ENCODE data around the gene PHF23. TPM values are rescaled to one million over a fixed set of nuclear protein-coding genes. Genes with fewer than 3 reads are reported as not detected.

The PHF23 gene
- total RNA-seq, 1 experiment from 2014 or later: 48.5 TPM

DNA sequence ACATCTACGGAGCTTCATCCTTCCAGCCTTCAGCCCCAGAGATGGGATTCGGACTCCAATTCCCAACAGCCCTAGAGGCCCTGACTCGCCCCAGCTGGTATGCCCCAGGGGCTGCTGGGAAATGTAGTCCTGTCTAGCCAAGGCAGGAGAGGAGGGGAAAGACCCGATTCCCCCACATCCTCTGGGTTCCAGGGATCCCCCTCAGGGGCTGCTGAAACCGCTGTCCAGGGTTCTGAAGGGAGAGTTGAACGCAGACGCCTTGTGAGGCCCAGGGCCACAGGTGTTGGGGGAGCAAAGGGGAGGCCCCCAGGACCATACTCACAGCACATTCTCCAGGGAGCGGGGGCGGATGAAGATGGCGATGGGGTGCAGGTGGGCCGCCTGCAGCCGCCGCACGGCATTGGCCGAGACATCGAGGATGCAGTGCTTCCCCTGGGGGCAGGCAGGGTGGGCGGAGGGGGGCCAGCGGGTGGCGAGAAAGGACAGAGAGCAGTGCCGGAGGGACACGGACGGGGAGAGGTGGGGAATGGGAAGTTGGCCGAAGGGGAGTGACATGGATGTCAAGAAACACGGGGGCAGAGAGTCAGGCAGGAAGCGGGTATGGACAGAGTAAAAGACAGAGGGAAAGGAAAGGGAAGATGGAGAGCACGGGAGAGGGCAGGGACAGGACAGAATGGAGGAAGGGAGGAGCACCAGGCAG lies 47.5 kb downstream of the PHF23 start:
- intact Hi-C loops (cut with micrococcal nuclease): no loop called here
- TF ChIP-seq REST (IDR thresholded peaks at IDR 0.05; ENCODE audit: low read depth) (no peak; the same call in 1 of the 2 replicates), YY1 (IDR thresholded peaks at IDR 0.05; ENCODE audit: extremely low read depth, insufficient replicate concordance, low read depth, low read length) (peak; percentile 54), FOSL1 (IDR thresholded peaks at IDR 0.05; ENCODE audit: low read depth) (peak; percentile 55; the same call in 1 of the 2 replicates), EGR1 (IDR thresholded peaks at IDR 0.05; ENCODE audit: low read depth) (no peak)
- no peak for DNase-seq (ENCODE audit: low read depth, low spot score)

More for the DNA sequence above, 47.5 kb downstream of the PHF23 start:
- ATAC-seq: peak; percentile 94
- CTCF ChIA-PET: interaction anchor here (0.6 to 1.1 kb wide), 2 partner anchors 14 to 19 kb away, joined by 3 to 5 read pairs; no protein-coding TSS in a partner anchor
- no peaks in the 10 kb centered on the region for H3K27me3 ChIP-seq (ENCODE audit: insufficient read depth, low read length)
- H3K4me3 ChIP-seq (replicated peaks in 1 of 2; ENCODE audit: low read depth in 1 of 2, low read length in 2 of 2): no peak overlapping the region
- BruUV-seq (replicated peaks): no TSS peak
- H3K9me2 ChIP-seq (ENCODE audit: insufficient read depth): no peaks in the 10 kb centered on the region
- POLR2A ChIA-PET: no interaction called here
- no peak overlapping the region for H2AFZ ChIP-seq (ENCODE audit: low read depth, low read length, poor library complexity, severe bottlenecking)
- no peaks in the 10 kb centered on the region for H3K36me3 ChIP-seq (ENCODE audit: control insufficient read depth in 1 of 2, insufficient read depth in 2 of 2, low read length in 2 of 2)
- no peak overlapping the region for H3K4me2 ChIP-seq (ENCODE audit: low read length)
- H3K27ac ChIP-seq (ENCODE audit: low read depth, low read length): no peak overlapping the region
- H4K20me1 ChIP-seq (ENCODE audit: insufficient read depth): no peaks in the 10 kb centered on the region
- no peak overlapping the region for H3K9ac ChIP-seq (ENCODE audit: low read length)
- no peaks in the 10 kb centered on the region; a peak in 1 of 4 replicates for H3K4me1 ChIP-seq (ENCODE audit: control insufficient read depth in 1 of 2, insufficient read depth in 2 of 2, low read length in 2 of 2)
- no peaks in the 10 kb centered on the region for H3K79me2 ChIP-seq (ENCODE audit: insufficient read depth, low read length)
- RAD21 ChIA-PET (ENCODE audit: low non-redundant PET in 1 of 2, low total read pairs in 2 of 2, uncharacterized antibody in 2 of 2, unreplicated experiment in 2 of 2): interaction anchor here in 1 of 2 experiments (0.6 kb wide), 1 partner anchor 174 kb away, joined by 7 read pairs; no protein-coding TSS in a partner anchor
- H3K9me3 ChIP-seq (ENCODE audit: control insufficient read depth in 1 of 2, insufficient read depth in 1 of 2, low read depth in 1 of 2, low read length in 2 of 2): no peaks in the 10 kb centered on the region

Measured in HCT116 (cell line).